HG03558 (cell line): Measurements from ENCODE around the gene PYHIN1.
A peak's percentile ranks its signal among the peaks of the same experiment; 100 is the strongest.
"Not testable (repeated sequence)": the region's sequence is repeated elsewhere in the genome, so short reads cannot be mapped to it uniquely, and the experiment has no call there.

Experiments
- ATAC-seq: cut with Tn5 transposase; IDR thresholded peaks from one replicate; pipeline ENCODE4 v1.9.1; 2021; ENCODE audit warnings: moderate number of reproducible peaks; ENCODE audit not compliant: unreplicated experiment; ENCODE audit errors: extremely low read depth

The PYHIN1 gene

GRCh38 chr1:158978730-158979129, 47.4 kb downstream of the PYHIN1 start:
- no peak for ATAC-seq

DNA sequence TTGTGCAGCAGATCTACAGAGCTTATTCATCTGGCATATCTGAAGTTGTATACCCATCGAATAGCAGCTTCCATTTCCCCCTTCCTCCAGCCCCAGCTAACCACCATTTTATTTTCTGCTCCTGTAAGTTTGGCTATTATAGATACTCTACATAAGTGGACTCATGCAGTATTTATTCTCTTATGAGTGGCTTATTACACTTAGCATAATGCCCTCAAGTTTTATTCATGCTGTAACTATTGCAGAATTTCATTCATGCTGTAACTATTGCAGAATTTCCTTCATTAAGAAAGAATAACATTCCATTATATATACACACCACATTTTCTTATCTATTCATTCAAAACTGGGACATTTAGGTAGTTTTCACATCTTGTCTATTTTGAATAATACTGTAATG, 47.9 kb downstream of the PYHIN1 start:
- no peak for ATAC-seq

DNA sequence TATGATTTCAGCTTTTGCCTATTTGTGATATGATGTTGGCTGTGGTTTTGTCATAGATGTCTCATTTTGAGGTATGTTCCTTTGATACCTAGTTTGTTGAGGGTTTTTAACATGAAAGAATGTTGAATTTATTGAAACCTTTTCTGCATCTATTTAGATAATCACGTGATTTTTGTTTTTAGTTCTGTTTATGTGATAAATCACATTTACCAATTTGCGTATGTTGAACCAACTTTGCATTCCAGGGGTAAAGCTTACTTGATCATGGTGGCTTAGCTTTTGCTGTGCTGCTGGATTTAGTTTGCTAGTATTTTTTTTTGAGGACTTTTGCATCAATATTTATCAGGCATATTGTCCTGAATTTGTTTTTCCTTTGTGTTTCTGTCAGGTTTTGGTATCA, 51.9 kb downstream of the PYHIN1 start:
- no peak for ATAC-seq

GRCh38 chr1:158984386-158984785, 53.0 kb downstream of the PYHIN1 start:
- no peak for ATAC-seq

- ATAC-seq: no peak
Measured at GRCh38 chr1:158989424-158989823, 58.1 kb downstream of the PYHIN1 start.

- no peak for ATAC-seq
Measured at GRCh38 chr1:158992787-158993312, 61.5 kb downstream of the PYHIN1 start.

DNA sequence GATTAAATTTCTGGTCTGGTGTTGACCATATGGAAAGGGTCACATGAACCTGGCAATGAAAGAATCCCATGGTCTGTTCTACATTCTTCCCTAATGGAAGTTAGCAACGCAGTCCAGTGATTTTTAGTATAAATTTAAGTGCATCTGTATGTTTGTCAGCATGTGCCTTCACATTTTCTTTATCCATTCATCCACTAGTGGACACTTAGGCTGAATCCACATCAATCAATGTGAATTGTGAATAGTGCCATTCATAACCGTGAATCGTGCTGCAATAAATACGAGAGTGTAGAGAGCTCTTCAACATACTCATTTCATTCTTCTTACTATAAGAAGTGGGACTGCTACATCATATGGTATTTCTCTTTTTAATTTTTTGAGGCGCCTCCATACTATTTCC, 65.6 kb downstream of the PYHIN1 start:
- ATAC-seq: no peak

GRCh38 chr1:158998037-158998780, 66.9 kb downstream of the PYHIN1 start:
- ATAC-seq: no peak

DNA sequence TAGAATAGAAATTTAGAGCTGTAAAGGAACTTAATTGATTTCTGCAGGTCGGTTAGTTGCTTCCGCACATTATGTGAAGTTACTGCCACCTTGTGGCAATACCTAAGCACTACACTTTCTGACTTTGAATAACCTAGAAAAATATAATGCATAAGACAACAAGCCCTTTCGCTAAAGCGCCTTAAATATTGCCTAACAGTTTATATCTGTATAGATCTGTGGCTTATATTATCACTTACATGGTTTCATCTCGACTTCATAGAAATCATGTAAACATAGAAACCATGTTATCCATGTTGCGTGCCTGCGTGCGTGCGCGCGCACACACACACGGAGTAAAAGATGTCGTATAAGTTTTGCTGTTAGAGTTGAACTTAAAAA, 67.4 kb downstream of the PYHIN1 start:
- no peak for ATAC-seq

DNA sequence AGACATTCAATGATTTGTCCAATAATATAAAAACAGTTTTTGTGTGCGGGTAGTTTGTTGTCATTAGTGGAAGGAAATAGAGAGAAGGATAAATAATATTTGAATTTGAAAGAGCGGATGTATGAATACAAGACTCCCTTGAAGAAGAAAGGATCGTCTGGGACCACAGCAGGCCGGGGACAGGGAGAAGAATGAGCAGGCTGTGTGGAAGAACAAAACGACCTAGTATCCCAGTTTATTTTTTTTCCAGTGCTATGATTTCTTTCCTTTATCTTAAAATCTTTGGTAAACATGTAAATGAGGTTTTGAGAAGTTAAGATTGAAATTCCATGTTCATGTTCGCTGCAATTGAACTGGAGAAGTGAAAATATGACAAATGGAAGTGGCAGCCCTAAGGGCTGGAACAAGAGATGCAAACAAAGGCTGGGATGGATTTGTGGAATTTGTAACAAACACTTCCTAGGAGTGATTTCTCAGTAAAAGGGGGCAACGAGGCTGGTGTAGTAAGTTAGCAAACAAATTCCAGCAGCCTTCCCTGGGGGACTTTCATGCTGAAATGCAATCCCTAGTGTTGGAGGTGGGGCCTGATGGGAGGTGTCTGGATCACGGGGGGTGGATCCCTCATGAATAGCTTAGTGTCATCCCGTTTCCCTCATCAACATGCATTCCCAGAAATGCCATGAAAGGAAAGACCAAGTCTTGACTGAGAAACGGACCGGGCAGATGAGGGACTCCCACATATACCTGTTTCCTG, 68.1 kb downstream of the PYHIN1 start:
- no peak for ATAC-seq

- no peak for ATAC-seq
Measured at GRCh38 chr1:159000070-159000409, 68.7 kb downstream of the PYHIN1 start.

DNA sequence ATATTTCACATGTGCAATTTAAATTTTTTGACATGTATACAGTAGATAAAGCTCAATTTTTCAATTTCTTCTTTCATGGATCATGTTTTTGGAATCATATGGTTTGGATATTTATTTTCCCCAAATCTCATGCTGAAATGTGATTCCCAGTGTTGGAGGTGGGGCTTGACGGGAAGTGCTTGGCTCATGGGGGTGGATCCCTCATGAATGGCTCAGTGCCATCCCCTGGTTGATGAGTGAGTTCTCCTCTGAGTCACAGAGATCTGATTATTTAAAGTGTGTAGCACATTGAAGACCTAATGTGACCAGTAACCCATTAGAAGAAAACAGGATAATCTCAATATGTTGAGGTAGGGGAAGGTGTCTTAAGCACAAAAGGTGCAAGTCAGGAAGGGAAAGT, 69.3 kb downstream of the PYHIN1 start:
- ATAC-seq: no peak

- ATAC-seq: no peak
Measured at GRCh38 chr1:159005161-159005560, 73.8 kb downstream of the PYHIN1 start.

GRCh38 chr1:159005676-159006075, 74.3 kb downstream of the PYHIN1 start:
- ATAC-seq: no peak

- ATAC-seq: not testable (repeated sequence)
Measured at GRCh38 chr1:159006210-159006807, 75.0 kb downstream of the PYHIN1 start.

- ATAC-seq: no peak
Measured at GRCh38 chr1:159007726-159008125, 76.4 kb downstream of the PYHIN1 start.

GRCh38 chr1:159008744-159009188, 77.4 kb downstream of the PYHIN1 start:
- ATAC-seq: peak; percentile 42

DNA sequence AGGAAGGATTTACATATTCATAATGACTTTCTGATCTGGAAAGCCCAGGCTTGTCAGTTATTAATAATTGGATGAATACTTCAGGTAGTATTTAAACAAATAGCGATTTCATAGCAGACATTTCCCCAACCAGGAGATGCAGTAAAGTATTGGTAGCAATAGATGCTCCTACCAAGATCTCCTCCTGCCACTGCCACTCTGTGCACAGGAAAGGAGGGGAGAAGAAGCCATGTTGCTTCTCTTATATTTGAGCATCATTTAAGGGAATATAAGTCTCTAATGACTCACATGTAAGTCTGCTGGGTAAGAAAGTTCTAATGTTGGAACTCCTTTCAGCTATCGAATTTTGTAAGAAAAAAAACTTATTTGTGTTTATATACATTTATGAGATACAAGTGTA, 77.9 kb downstream of the PYHIN1 start:
- no peak for ATAC-seq

DNA sequence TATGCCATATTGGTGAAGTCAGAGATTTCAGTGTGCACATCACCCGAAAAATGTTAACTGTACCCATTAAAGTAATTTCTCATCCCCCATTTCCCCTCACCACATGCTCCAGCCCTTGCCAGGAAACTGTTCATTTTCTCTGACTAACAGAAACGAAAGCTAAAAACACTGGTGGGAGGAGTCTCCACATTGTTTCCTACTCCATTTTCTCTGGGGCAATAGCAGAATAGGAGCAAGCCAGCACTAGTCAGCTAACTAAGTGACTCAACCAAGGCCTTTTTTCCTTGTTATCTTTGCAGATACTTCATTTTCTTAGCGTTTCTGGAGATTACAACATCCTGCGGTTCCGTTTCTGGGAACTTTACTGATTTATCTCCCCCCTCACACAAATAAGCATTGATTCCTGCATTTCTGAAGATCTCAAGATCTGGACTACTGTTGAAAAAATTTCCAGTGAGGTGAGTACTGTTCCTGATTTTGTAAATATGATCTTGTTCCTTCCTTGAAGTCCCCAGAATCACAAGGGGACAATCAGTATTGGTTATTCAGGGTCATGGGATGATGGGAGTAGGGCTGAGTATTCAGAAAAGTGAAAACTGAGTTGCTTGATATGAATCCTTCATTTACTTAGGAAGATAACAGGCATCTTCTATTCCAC, 78.5 kb downstream of the PYHIN1 start, which contains the start of gene IFI16:
Gene IFI16, plus strand, starts transcription at position 204 of the 658 bp plus-strand sequence. CDS start 4,774 bp downstream, outside the sequence.
- peak; percentile 37 for ATAC-seq

DNA sequence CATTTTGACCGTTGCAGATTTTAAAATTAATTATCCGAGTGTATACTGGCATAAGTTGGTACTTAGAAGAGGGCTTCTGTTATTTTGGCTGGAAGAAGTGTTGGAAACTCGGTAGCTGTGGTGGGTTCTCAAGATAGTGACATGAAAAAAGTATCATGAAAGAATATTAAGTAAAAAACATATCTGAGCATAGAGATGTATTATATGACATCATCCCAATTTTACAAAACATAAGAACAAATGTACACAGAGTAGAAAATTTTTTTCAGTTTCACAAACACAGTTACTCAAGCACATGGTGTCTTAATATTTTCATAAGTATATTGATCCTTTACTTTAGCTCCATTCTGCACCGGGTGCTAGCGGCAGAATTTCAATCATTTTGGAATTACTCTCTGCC, 79.0 kb downstream of the PYHIN1 start:
- ATAC-seq: no peak

DNA sequence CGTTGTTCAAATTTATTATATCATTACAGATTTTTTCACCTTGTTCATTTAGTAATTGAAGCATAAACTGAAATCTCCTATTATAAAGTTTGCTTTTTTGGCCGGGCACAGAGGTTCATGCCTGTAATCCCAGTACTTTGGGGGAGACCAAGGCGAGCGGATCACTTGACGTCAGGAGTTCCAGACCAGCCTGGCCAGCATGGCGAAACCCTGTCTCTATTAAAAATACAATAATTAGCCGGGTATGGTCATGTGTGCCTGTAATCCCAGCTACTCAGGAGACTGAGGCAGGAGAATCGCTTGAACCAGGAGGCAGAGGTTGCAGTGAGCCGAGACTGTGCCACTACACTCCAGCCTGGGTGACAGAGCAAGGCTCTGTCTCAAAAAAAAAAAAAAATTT, 79.6 kb downstream of the PYHIN1 start:
- not testable (repeated sequence) for ATAC-seq
